Measurements from ENCODE around the gene ORM1. TPM values are rescaled to one million over a fixed set of nuclear protein-coding genes. Genes with fewer than 3 reads are reported as not detected.

The ORM1 gene
- total and polyA plus RNA-seq, 10 donors, result 0.95 to 13.6 (median 2.7) TPM

DNA sequence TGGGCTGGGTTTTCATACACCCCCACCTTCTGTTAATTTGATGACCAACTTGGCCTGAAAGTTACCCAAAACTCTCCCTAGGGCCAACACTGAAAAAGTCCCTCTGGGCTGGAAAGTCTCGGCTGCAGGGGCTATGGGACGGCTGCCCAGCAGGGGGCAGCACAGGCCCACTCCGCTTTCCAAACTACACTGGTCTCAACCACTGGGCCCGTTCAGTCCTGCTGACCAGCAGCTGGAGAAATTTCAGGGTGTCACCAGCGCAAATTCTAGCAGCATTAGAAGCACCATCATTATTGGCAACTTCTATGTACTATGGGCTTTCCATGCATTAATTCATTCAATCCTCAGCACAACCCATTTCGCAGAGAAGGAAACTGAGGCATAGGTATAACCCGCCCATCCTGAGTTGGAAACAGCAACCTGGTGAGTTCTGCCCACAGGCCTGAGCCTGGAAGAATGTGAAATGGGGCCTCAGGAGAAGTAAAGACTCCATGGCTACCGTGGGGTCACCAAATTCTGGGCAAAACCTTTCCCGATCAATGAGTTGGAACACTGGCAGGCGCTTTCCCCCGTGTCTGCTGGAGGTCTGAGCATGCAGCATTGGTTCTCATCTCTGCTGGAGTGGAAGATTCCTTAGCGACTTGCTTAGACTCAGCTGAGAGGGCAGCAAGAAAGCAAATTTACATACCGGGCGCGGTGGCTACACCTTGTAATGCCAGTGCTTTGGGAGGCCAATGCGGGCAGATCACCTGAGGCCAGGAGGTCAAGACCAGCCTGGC lies 16.4 kb downstream of the ORM1 start:
- intact Hi-C loops (cut with DNase I; ENCODE audit: low total_unique reads), result no loop called here
- Histone ChIP-seq H3K4me3 (no peak overlapping the region), H3K27ac (peak overlapping the region in 3 of 8 donors; percentile 64 to 76 (median 74)), H3K4me1 (peaks cover 0 to 54% (median 16%) of the 10 kb centered on the region in 6 donors), H3K9me3 (peaks cover 0 to 4% (median 0%) of the 10 kb centered on the region in 8 donors), H3K36me3 (peaks cover 3 to 100% (median 99%) of the 10 kb centered on the region in 6 donors), H3K27me3 (replicated peaks in 1 of 7) (no peaks in the 10 kb centered on the region)
- DNase-seq, result peak; percentile 88
- TF ChIP-seq POLR2AphosphoS5 (IDR thresholded peaks at IDR 0.05) (peak; percentile 65 to 74 (median 71)), POLR2A (IDR thresholded peaks at IDR 0.05) (no peak)
- TF ChIP-seq, protein P1, sequence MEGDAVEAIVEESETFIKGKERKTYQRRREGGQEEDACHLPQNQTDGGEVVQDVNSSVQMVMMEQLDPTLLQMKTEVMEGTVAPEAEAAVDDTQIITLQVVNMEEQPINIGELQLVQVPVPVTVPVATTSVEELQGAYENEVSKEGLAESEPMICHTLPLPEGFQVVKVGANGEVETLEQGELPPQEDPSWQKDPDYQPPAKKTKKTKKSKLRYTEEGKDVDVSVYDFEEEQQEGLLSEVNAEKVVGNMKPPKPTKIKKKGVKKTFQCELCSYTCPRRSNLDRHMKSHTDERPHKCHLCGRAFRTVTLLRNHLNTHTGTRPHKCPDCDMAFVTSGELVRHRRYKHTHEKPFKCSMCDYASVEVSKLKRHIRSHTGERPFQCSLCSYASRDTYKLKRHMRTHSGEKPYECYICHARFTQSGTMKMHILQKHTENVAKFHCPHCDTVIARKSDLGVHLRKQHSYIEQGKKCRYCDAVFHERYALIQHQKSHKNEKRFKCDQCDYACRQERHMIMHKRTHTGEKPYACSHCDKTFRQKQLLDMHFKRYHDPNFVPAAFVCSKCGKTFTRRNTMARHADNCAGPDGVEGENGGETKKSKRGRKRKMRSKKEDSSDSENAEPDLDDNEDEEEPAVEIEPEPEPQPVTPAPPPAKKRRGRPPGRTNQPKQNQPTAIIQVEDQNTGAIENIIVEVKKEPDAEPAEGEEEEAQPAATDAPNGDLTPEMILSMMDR (IDR thresholded peaks at IDR 0.05 in 8 of 11, conservative IDR thresholded peaks at IDR 0.05 in 3 of 11), result peak; percentile 70 to 93 (median 85)
- 79 to 83% (median 80%) methylated on average over 14 to 16 of the region's 16 CpGs for WGBS, 5 donors

GRCh38 chr9:114341152-114341830 lies 18.4 kb downstream of the ORM1 start:
- intact Hi-C loops (cut with DNase I; ENCODE audit: low total_unique reads), result loop anchor here (10.0 kb wide), 1 partner anchor 54 kb away; no protein-coding TSS in a partner anchor

GRCh38 chr9:114341991-114342390 lies 19.1 kb downstream of the ORM1 start:
- Histone ChIP-seq H3K4me3 (no peak overlapping the region), H3K27me3 (replicated peaks in 1 of 7) (no peaks in the 10 kb centered on the region), H3K36me3 (peaks cover 5 to 100% (median 100%) of the 10 kb centered on the region in 6 donors), H3K27ac (peak overlapping the region in 5 of 8 donors; percentile 9 to 76 (median 64)), H3K4me1 (peaks cover 0 to 54% (median 16%) of the 10 kb centered on the region in 6 donors), H3K9me3 (no peaks in the 10 kb centered on the region)
- intact Hi-C loops (cut with DNase I; ENCODE audit: low total_unique reads), result loop anchor here (10.0 kb wide), 1 partner anchor 53 kb away; no protein-coding TSS in a partner anchor
- 85 to 97% (median 94%) methylated on average over 2 to 4 of the region's 4 CpGs for WGBS, 5 donors
- peak; percentile 56 for DNase-seq
- TF ChIP-seq POLR2AphosphoS5 (IDR thresholded peaks at IDR 0.05) (peak in 1 of 3 donors; percentile 31), POLR2A (IDR thresholded peaks at IDR 0.05) (no peak)
- TF ChIP-seq, protein P1 (IDR thresholded peaks at IDR 0.05 in 8 of 11, conservative IDR thresholded peaks at IDR 0.05 in 3 of 11), result no peak

More at GRCh38 chr9:114341152-114341830, 18.4 kb downstream of the ORM1 start:
- Histone ChIP-seq H3K27me3 (replicated peaks in 1 of 7) (no peaks in the 10 kb centered on the region), H3K9me3 (no peaks in the 10 kb centered on the region), H3K36me3 (peaks cover 4 to 100% (median 100%) of the 10 kb centered on the region in 6 donors), H3K4me3 (no peak overlapping the region), H3K27ac (peak overlapping the region in 6 of 8 donors; percentile 4 to 76 (median 54)), H3K4me1 (peaks cover 0 to 54% (median 16%) of the 10 kb centered on the region in 6 donors)
- peak in 2 of 3 donors; percentile 38 to 70 for TF ChIP-seq POLR2AphosphoS5 (IDR thresholded peaks at IDR 0.05)
- TF ChIP-seq POLR2A (IDR thresholded peaks at IDR 0.05), result no peak
- TF ChIP-seq, protein P1 (IDR thresholded peaks at IDR 0.05 in 8 of 11, conservative IDR thresholded peaks at IDR 0.05 in 3 of 11), result no peak
- WGBS, 5 donors, result 88 to 92% (median 91%) methylated on average over 12 of the region's 12 CpGs
- peak; percentile 70 for DNase-seq
